Ovary (tissue), 3 donors: ENCODE results near the gene TAS2R7.

ENCODE experiments used
- CTCF ChIP-seq, 3 donors: fragments of 450-650 bp in 2 of 3; fragments of 200-600 bp in 1 of 3; IDR thresholded peaks; one replicate each; pipeline versions ENCODE4 v1.5.1 to v1.8.0; 2016 to 2022; ENCODE audit warnings: antibody characterized with exemption in 3 of 3, mild to moderate bottlenecking in 1 of 3
- POLR2A ChIP-seq: fragments of 450-650 bp; IDR thresholded peaks from one replicate; pipeline ENCODE4 v1.6.1; 2017; ENCODE audit warnings: antibody characterized with exemption, mild to moderate bottlenecking, moderate library complexity
- donor health status: DM: no; HTN: no; CAD: no.

DNA sequence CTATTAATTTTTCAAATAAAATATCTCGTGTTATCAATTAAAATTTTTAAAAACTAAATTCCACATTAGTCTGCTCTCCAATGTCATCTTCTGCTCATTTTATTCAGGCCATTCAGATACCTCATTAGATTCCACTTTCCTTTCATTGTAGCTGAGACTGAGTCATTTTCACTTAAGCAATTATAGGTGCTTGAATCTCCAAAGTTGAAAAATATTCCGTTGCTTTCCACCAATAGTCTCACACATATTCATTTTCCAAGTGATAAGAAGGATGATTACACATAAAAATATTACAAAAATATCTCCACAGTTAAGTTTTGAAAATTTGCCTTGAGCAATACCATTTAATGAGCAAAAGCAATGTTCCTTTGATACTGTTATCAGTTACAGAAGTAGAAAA is 42.8 kb downstream of the TAS2R7 start:
- TF ChIP-seq CTCF (IDR thresholded peaks at IDR 0.05) (no peak), POLR2A (no peak)
